Smooth muscle cell of the coronary artery (primary cell): ENCODE measurements around the gene NSRP1. TPM values are rescaled to one million over a fixed set of nuclear protein-coding genes. Genes with fewer than 3 reads are reported as not detected.

ENCODE experiments used
- total RNA-seq: library from RNA; depleted of rRNA; stranded (reverse); fragments of >200 nt; gene quantifications from 2 replicates; pipeline ENCODE4 v1.2.3, GENCODE V29; 2014; ENCODE audit warnings: low replicate concordance

NSRP1 gene
- total RNA-seq = 7.1 and 8.5 TPM in 2 replicates

DNA sequence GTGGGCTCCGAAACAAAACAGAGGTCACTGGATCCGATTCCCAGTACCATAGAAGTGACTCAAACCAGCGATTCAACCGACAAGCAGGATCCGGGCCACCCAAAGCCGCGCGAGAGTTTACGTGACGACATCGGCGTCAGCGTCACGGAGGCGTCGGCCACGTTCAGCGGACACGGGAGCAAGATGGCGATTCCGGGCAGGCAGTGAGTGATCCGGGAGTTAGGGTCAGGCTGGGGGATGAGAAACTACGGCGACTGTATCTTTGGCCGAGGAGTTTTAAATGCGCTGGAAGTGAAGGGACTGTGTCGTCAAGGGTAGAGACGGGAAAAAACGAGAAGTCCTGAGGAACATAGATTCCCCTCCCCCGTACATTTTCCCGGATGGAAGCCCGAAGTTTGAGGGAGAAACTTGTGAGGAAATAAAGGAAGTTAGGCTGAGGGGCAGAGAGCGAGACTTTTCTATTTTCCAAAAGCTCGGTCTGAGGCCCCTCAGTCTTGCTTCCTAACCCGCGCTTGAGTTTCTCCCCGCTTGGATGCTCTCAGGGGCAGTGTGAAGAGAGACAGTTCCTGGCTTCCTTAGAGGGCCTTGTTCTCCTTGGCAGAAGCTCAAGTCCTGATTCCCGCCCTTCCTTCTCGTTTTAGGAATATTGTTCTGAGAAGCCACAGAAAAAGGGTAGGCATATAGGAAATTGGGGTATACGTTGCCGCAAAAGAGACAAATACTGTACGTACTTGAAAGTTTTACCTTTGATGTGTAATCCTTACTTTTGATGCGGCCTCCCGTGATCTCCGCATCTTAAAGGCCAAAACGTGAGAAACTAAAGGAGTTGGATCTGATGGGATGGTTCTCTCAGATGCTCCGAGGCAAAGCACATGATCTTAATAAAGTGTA lies at the start of gene NSRP1:
NSRP1 (plus strand) TSS at position 156 of the 891 bp plus-strand sequence; CDS start at position 184, 28 bp downstream.

DNA sequence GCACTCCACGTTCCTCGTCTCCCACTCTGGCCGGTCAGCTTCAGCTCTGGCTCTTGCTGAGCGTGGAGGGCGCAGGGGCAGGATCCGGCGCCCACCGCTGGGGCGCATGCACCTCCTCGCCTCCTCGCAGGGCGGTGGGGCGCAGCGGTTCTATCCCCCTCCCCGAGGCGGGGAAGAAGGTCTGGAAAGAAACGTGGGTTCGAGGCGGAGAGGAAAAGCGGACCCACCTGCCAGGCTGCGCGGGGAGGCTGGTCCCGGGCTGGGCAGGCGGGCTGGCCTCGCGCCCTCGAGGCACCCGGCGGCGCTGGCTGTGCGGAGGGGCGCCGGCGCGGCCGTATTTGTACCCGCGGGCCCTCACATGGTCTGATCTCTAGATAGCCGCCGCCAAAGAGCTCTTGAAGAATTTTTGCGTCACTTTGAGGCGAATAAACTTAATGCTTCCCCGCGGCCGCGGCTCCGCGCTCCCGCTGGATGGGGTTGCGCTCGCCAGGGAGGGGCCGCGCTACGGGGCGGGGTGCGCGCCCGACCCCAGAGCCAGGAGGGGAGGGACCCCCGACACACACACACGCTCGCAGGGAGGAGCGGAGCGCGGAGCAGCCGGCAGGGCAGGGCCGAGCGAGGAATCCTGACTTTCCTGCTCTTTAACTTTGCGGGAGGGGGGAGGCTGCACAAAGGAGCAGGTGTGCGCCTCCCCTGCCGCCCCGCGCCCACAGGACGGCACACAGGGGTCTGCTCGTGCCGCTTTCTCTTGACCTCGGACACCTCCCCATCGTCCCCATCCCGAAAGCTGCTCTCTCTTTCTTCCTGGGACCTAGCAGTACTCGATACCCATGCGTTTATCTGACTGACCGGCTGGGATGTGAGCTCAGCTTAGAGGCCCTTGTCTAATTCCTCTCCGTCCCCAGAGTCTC lies 119.0 kb downstream of the NSRP1 start, which contains the start of gene SLC6A4:
SLC6A4 (minus strand) TSS at position 312 of the 911 bp plus-strand sequence. CDS start 13,739 bp downstream, outside the sequence.

Other genes with a start within 250 kb of the NSRP1 start
- 7.4 and 10.2 TPM in 2 replicates for gene SSH2, start 186.6 kb upstream of the NSRP1 start, total RNA-seq
- gene EFCAB5, start 175.2 kb upstream of the NSRP1 start, total RNA-seq = 0.35 TPM in 1 of 2 replicates, not detected in the other
- 0.90 TPM in 1 of 2 replicates, not detected in the other for gene SLC6A4, start 118.9 kb downstream of the NSRP1 start, total RNA-seq
- gene BLMH, start 175.1 kb downstream of the NSRP1 start, total RNA-seq = 28.5 and 41.8 TPM in 2 replicates
- gene TMIGD1, start 217.2 kb downstream of the NSRP1 start, total RNA-seq = not detected in 2 replicates